SU-DHL-6 (cell line): Measurements from ENCODE around the gene CCDC30.

ENCODE experiments used
- H2AFZ ChIP-seq: fragments of 200-600 bp; sonication (generic); 2 replicates; pipeline ENCODE4 v1.6.1; 2014; ENCODE audit warnings: low read depth, mild to moderate bottlenecking, moderate library complexity, mixed read lengths, antibody characterized with exemption, low read length; ENCODE audit not compliant: severe bottlenecking
- H3F3A ChIP-seq: fragments of 200-600 bp; shearing (Covaris generic); 2 replicates; pipeline ENCODE4 v1.6.0; 2016; ENCODE audit warnings: antibody characterized with exemption, mild to moderate bottlenecking; ENCODE audit not compliant: insufficient read depth
- H3K27ac ChIP-seq: fragments of 200-600 bp; sonication (generic); 2 replicates; pipeline ENCODE4 v1.5.1; 2016; ENCODE audit warnings: low read depth, mild to moderate bottlenecking, low read length, moderate library complexity, mixed read lengths
- H3K27me3 ChIP-seq: fragments of 200-600 bp; sonication (generic), shearing (Covaris generic); 2 replicates; pipeline ENCODE4 v1.6.0; 2014; ENCODE audit warnings: mild to moderate bottlenecking, low read length
- H3K36me3 ChIP-seq: fragments of 200-600 bp; sonication (generic); 2 replicates; pipeline ENCODE4 v1.6.1; 2014; ENCODE audit warnings: mild to moderate bottlenecking, low read length, mixed read lengths
- H3K4me2 ChIP-seq: fragments of 300-600, 200-600 bp; shearing (Covaris generic), sonication (generic); 2 replicates; pipeline ENCODE4 v1.6.0; 2014; ENCODE audit warnings: low read length, low read depth, mild to moderate bottlenecking; ENCODE audit not compliant: poor library complexity, severe bottlenecking
- H3K4me3 ChIP-seq: fragments of 200-600 bp; sonication (generic); 2 replicates; pipeline ENCODE4 v1.5.1; 2014; ENCODE audit warnings: antibody characterized with exemption, low read length, mild to moderate bottlenecking, mixed read lengths; ENCODE audit not compliant: insufficient read depth, poor library complexity, severe bottlenecking
- H3K79me2 ChIP-seq: fragments of 200-600 bp; sonication (generic); 2 replicates; pipeline ENCODE4 v1.6.1; 2014; ENCODE audit warnings: mild to moderate bottlenecking, low read length, moderate library complexity; ENCODE audit not compliant: insufficient read depth
- H3K9ac ChIP-seq: fragments of 200-600 bp; sonication (generic); 2 replicates; pipeline ENCODE4 v1.7.0; 2014; ENCODE audit warnings: mild to moderate bottlenecking, low read length
- H3K9me2 ChIP-seq: fragments of 200-600 bp; sonication (generic); replicated peaks from 2 replicates; pipeline ENCODE4 v1.6.1; 2014; ENCODE audit warnings: low read length; ENCODE audit not compliant: insufficient read depth
- H3K9me3 ChIP-seq: fragments of 200-600 bp; sonication (generic); 2 replicates; pipeline ENCODE4 v1.6.1; 2014; ENCODE audit warnings: low read length, mixed read lengths; ENCODE audit not compliant: insufficient read depth
- H4K20me1 ChIP-seq: fragments of 200-600 bp; sonication (generic); 2 replicates; pipeline ENCODE4 v1.6.1; 2014; ENCODE audit warnings: low read depth, mild to moderate bottlenecking, antibody characterized with exemption, low read length, moderate library complexity, mixed read lengths
- CTCF ChIP-seq: fragments of 200-600 bp; sonication (generic); IDR thresholded peaks from one replicate; pipeline ENCODE4 v1.5.1; 2017; ENCODE audit warnings: antibody characterized with exemption, mild to moderate bottlenecking, low read length, moderate library complexity; ENCODE audit not compliant: insufficient read depth, poor library complexity, severe bottlenecking
- EZH2phosphoT487 ChIP-seq: fragments of 200-600 bp; sonication (generic), shearing (Covaris generic); conservative IDR thresholded peaks from 2 replicates; pipeline ENCODE4 v1.6.1; 2018; ENCODE audit warnings: mild to moderate bottlenecking, antibody characterized with exemption, low read length, moderate library complexity, mixed read lengths

The CCDC30 gene

GRCh38 chr1:42430286-42431135, 32.6 kb upstream of the CCDC30 start:
- no peak overlapping the region for H2AFZ ChIP-seq
- no peaks in the 10 kb centered on the region for H3K9me2 ChIP-seq
- no peak overlapping the region for H3K27ac ChIP-seq
- TF ChIP-seq CTCF (no peak), EZH2phosphoT487 (no peak)
- H3K9me3 ChIP-seq, result no peaks in the 10 kb centered on the region
- no peak overlapping the region for H3K4me3 ChIP-seq
- H4K20me1 ChIP-seq, result no peaks in the 10 kb centered on the region
- no peak overlapping the region for H3K9ac ChIP-seq
- no peaks in the 10 kb centered on the region for H3K36me3 ChIP-seq
- no peaks in the 10 kb centered on the region for H3K27me3 ChIP-seq
- no peaks in the 10 kb centered on the region for H3K79me2 ChIP-seq
- no peaks in the 10 kb centered on the region for H3F3A ChIP-seq
- H3K4me2 ChIP-seq, result no peak overlapping the region

DNA sequence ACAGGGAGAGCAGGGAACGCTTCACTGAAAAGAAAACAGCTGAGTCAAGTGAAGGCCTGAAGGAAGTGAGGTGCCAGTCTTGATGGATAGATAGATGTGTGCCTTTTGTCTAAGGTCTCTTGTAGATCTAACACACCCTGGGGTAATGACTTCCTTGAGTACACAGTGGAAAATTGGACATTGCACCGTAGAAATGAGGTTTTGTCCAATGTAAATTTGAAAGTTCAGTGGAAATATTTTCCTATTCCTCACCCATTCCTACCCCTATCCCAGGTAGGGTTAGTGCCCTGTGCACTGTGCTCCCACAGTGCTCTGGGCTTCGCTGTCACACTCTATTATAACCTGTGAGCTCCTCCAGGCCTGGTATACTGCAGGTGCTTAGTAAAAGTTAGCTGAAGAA, 31.6 kb upstream of the CCDC30 start:
- no peak overlapping the region for H3K27ac ChIP-seq
- no peaks in the 10 kb centered on the region for H3F3A ChIP-seq
- no peaks in the 10 kb centered on the region for H3K27me3 ChIP-seq
- no peak overlapping the region for H3K4me3 ChIP-seq
- no peak overlapping the region for H2AFZ ChIP-seq
- no peaks in the 10 kb centered on the region for H3K9me2 ChIP-seq
- TF ChIP-seq CTCF (no peak), EZH2phosphoT487 (no peak)
- H3K79me2 ChIP-seq, result no peaks in the 10 kb centered on the region
- H3K9me3 ChIP-seq, result no peaks in the 10 kb centered on the region
- H3K36me3 ChIP-seq, result no peaks in the 10 kb centered on the region
- H3K4me2 ChIP-seq, result no peak overlapping the region
- H4K20me1 ChIP-seq, result no peaks in the 10 kb centered on the region
- no peak overlapping the region for H3K9ac ChIP-seq

DNA sequence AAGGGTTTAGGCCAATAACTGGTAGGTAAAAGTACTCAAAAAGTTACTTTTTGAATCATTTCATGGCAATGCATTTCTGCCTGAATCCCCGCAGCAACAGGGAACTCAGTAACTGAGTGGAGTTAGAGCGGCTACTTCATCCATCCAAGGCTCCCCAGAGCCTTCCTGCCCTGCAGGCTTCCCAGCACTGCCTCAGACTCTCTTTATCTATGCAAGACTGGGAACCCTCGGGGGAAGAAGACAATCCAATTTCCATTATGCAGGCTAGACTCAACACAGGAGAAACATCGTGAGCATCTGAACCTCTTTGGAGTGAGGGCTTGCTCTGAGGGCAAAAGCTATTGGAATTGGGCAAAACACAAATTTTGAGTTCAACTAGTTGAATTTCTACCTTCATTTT, 30.4 kb upstream of the CCDC30 start:
- Histone ChIP-seq H2AFZ (no peak overlapping the region), H3K4me2 (no peak overlapping the region), H3K9me2 (no peaks in the 10 kb centered on the region), H3K9ac (no peak overlapping the region), H4K20me1 (no peaks in the 10 kb centered on the region), H3K4me3 (no peak overlapping the region), H3K79me2 (no peaks in the 10 kb centered on the region), H3K27me3 (no peaks in the 10 kb centered on the region), H3K27ac (no peak overlapping the region), H3K36me3 (no peaks in the 10 kb centered on the region), H3K9me3 (no peaks in the 10 kb centered on the region), H3F3A (no peaks in the 10 kb centered on the region)
- no peak for TF ChIP-seq EZH2phosphoT487
- no peak for TF ChIP-seq CTCF
